Keratinocyte (primary cell): ENCODE measurements around the gene PDE4DIP.
"Not testable (repeated sequence)": the region's sequence is repeated elsewhere in the genome, so short reads cannot be mapped to it uniquely, and the experiment has no call there.

ENCODE experiments used
- EZH2 ChIP-seq: IDR thresholded peaks from one replicate; pipeline ENCODE4 v1.6.1; 2012; ENCODE audit warnings: inconsistent platforms, mild to moderate bottlenecking, low read length, moderate library complexity
- TF ChIP-seq, protein P1 (sequence below), 3 experiments: IDR thresholded peaks in 1 of 3; conservative IDR thresholded peaks in 1 of 3; optimal IDR thresholded peaks in 1 of 3; 2 replicates in 2 of 3; 3 replicates in 1 of 3; pipeline versions ENCODE3 to v1.5.1; 2011; ENCODE audit warnings: low read length in 3 of 3, mild to moderate bottlenecking in 3 of 3, moderate library complexity in 2 of 3, control low read depth in 1 of 3, inconsistent platforms in 1 of 3; ENCODE audit not compliant: insufficient read depth in 2 of 3; ENCODE audit errors: extremely low read depth in 1 of 3

DNA sequence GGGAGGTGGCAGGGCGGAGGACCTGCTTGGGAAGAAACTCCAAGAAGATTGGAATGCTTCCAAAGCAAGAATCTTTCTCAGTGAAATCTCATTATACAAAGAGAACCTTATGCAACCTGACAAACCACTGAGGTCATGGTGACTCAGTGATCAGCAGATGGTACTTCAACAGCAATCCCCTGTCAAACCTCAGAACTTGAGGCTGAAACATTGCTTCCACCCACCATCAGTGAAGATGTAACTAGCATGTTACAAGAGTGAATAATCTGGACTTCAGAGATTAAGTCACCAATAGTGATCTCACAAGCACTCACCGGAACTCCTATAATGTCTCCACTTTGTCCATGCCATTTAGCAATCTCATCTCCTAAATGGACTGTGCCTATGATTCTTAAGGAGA, 148.1 kb downstream of the PDE4DIP start:
- TF ChIP-seq, protein P1, sequence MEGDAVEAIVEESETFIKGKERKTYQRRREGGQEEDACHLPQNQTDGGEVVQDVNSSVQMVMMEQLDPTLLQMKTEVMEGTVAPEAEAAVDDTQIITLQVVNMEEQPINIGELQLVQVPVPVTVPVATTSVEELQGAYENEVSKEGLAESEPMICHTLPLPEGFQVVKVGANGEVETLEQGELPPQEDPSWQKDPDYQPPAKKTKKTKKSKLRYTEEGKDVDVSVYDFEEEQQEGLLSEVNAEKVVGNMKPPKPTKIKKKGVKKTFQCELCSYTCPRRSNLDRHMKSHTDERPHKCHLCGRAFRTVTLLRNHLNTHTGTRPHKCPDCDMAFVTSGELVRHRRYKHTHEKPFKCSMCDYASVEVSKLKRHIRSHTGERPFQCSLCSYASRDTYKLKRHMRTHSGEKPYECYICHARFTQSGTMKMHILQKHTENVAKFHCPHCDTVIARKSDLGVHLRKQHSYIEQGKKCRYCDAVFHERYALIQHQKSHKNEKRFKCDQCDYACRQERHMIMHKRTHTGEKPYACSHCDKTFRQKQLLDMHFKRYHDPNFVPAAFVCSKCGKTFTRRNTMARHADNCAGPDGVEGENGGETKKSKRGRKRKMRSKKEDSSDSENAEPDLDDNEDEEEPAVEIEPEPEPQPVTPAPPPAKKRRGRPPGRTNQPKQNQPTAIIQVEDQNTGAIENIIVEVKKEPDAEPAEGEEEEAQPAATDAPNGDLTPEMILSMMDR (optimal IDR thresholded peaks at IDR 0.05 in 1 of 3, IDR thresholded peaks at IDR 0.05 in 1 of 3, conservative IDR thresholded peaks at IDR 0.05 in 1 of 3; ENCODE audit: extremely low read depth in 1 of 3, insufficient read depth in 2 of 3, low read length in 3 of 3): not testable (repeated sequence)
- TF ChIP-seq EZH2: not testable (repeated sequence)
